Mesothelial cell of epicardium (in vitro differentiated cells): ENCODE data around the gene TFF3. TPM values are rescaled to one million over a fixed set of nuclear protein-coding genes. Genes with fewer than 3 reads are reported as not detected.

Experiments used
- DNase-seq, 2 experiments: peaks; one replicate each; pipeline ENCODE4 v3.0.0; 2021; ENCODE audit warnings: low spot score in 2 of 2; ENCODE audit not compliant: unreplicated experiment in 2 of 2
- H3K27ac Mint-ChIP-seq: 2 replicates; pipeline ENCODE4 v1.8.0; 2021; ENCODE audit warnings: mixed read lengths
- H3K27me3 Mint-ChIP-seq: 2 replicates; pipeline ENCODE4 v1.8.0; 2021; ENCODE audit warnings: low read depth, mixed read lengths
- H3K36me3 Mint-ChIP-seq: 2 replicates; pipeline ENCODE4 v1.8.0; 2021; ENCODE audit warnings: mixed read lengths
- H3K4me1 Mint-ChIP-seq: 2 replicates; pipeline ENCODE4 v1.8.0; 2021; ENCODE audit warnings: mixed read lengths
- H3K4me3 Mint-ChIP-seq: 2 replicates; pipeline ENCODE4 v1.8.0; 2021; ENCODE audit warnings: mild to moderate bottlenecking, moderate library complexity, mixed read lengths
- H3K9me3 Mint-ChIP-seq: 2 replicates; pipeline ENCODE4 v1.8.0; 2021; ENCODE audit warnings: mixed read lengths
- CTCF ChIP-seq: fragments of 200-600 bp; sonication (generic); IDR thresholded peaks from one replicate; pipeline ENCODE4 v1.5.0; 2021; ENCODE audit warnings: antibody characterized with exemption; ENCODE audit not compliant: unreplicated experiment
- total RNA-seq: library from RNA; stranded (reverse); gene quantifications from 3 replicates; pipeline ENCODE4 v1.2.1, GENCODE V29; 2021

Gene TFF3
- total RNA-seq, 1 donor from 2014 or later = not detected

GRCh38 chr21:42361286-42361685 is 46.1 kb upstream of the TFF3 start:
- Mint-ChIP-seq H3K36me3 (no peaks in the 10 kb centered on the region), H3K4me1 (no peaks in the 10 kb centered on the region)
- no peak for TF ChIP-seq CTCF

GRCh38 chr21:42360317-42360716 is 45.1 kb upstream of the TFF3 start:
- TF ChIP-seq CTCF = no peak
- Mint-ChIP-seq H3K36me3 (no peaks in the 10 kb centered on the region), H3K27ac (no peak overlapping the region), H3K27me3 (peaks cover 15% of the 10 kb centered on the region), H3K4me1 (no peaks in the 10 kb centered on the region), H3K9me3 (peaks cover 19% of the 10 kb centered on the region), H3K4me3 (no peak overlapping the region)
- DNase-seq = no peak

More at GRCh38 chr21:42361286-42361685, 46.1 kb upstream of the TFF3 start:
- Mint-ChIP-seq H3K27me3 (peaks cover 12% of the 10 kb centered on the region), H3K4me3 (no peak overlapping the region), H3K27ac (no peak overlapping the region), H3K9me3 (peaks cover 11% of the 10 kb centered on the region)
- DNase-seq = no peak

- Mint-ChIP-seq H3K4me3 (no peak overlapping the region), H3K9me3 (peaks cover 28% of the 10 kb centered on the region), H3K27ac (no peak overlapping the region), H3K27me3 (peaks cover 12% of the 10 kb centered on the region), H3K4me1 (no peaks in the 10 kb centered on the region), H3K36me3 (no peaks in the 10 kb centered on the region)
- DNase-seq = no peak
- TF ChIP-seq CTCF = no peak
Observed at GRCh38 chr21:42358937-42359336, 43.7 kb upstream of the TFF3 start.

- no peak for TF ChIP-seq CTCF
- no peak for DNase-seq
- Mint-ChIP-seq H3K4me3 (no peak overlapping the region), H3K27me3 (peaks cover 14% of the 10 kb centered on the region), H3K36me3 (no peaks in the 10 kb centered on the region), H3K27ac (no peak overlapping the region), H3K4me1 (no peaks in the 10 kb centered on the region), H3K9me3 (peaks cover 28% of the 10 kb centered on the region)
Observed at GRCh38 chr21:42358261-42358660, 43.1 kb upstream of the TFF3 start.

GRCh38 chr21:42357307-42357706 is 42.1 kb upstream of the TFF3 start:
- TF ChIP-seq CTCF = no peak
- peaks cover 23% of the 10 kb centered on the region for H3K27me3 Mint-ChIP-seq
- no peaks in the 10 kb centered on the region for H3K36me3 Mint-ChIP-seq
- H3K4me1 Mint-ChIP-seq = no peaks in the 10 kb centered on the region
- no peak overlapping the region for H3K4me3 Mint-ChIP-seq
- H3K9me3 Mint-ChIP-seq = peaks cover 28% of the 10 kb centered on the region
- no peak for DNase-seq
- no peak overlapping the region for H3K27ac Mint-ChIP-seq

GRCh38 chr21:42356650-42357049 is 41.4 kb upstream of the TFF3 start:
- DNase-seq = no peak
- Mint-ChIP-seq H3K27ac (no peak overlapping the region), H3K36me3 (no peaks in the 10 kb centered on the region), H3K27me3 (peaks cover 20% of the 10 kb centered on the region), H3K4me3 (no peak overlapping the region), H3K4me1 (no peaks in the 10 kb centered on the region), H3K9me3 (peaks cover 28% of the 10 kb centered on the region)
- TF ChIP-seq CTCF = no peak
